Lung (tissue), 12 donors: ENCODE results near the gene GYPB. TPM values are rescaled to one million over a fixed set of nuclear protein-coding genes. Genes with fewer than 3 reads are reported as not detected.
"Not testable (repeated sequence)": the region's sequence is repeated elsewhere in the genome, so short reads cannot be mapped to it uniquely, and the experiment has no call there.

Experiments used
- ATAC-seq: fragments of 200-7000 bp; cut with Tn5 transposase; one replicate; pipeline ENCODE4 v1.9.1; 2020; ENCODE audit warnings: moderate number of reproducible peaks; ENCODE audit not compliant: insufficient read depth, low FRiP score
- DNase-seq, 3 donors: peaks; one replicate each; pipeline ENCODE4 v3.0.0-alpha.2; 2013 to 2017
- H3K27ac ChIP-seq, 2 donors: one replicate each; pipeline ENCODE4 v1.5.1; 2013; ENCODE audit warnings: mild to moderate bottlenecking in 2 of 2, moderate library complexity in 2 of 2, control low read depth in 1 of 2, inconsistent platforms in 1 of 2, low read depth in 1 of 2, low read length in 1 of 2
- H3K27me3 ChIP-seq, 3 donors: one replicate each; pipeline ENCODE4 v1.5.1; 2013; ENCODE audit warnings: low read length in 2 of 3; ENCODE audit not compliant: control insufficient read depth in 3 of 3, insufficient read depth in 3 of 3
- H3K36me3 ChIP-seq, 4 donors: one replicate each; pipeline ENCODE4 v1.5.1; 2013; ENCODE audit warnings: low read length in 4 of 4, mild to moderate bottlenecking in 1 of 4, moderate library complexity in 1 of 4; ENCODE audit not compliant: control insufficient read depth in 4 of 4, insufficient read depth in 4 of 4
- H3K4me1 ChIP-seq, 5 donors: one replicate each; pipeline ENCODE4 v1.5.1; 2013; ENCODE audit warnings: low read length in 5 of 5, mild to moderate bottlenecking in 2 of 5, moderate library complexity in 1 of 5; ENCODE audit not compliant: control insufficient read depth in 5 of 5, insufficient read depth in 5 of 5
- H3K4me3 ChIP-seq: one replicate; pipeline ENCODE4 v1.5.1; 2013; ENCODE audit warnings: mild to moderate bottlenecking, control low read depth, moderate library complexity
- H3K9ac ChIP-seq, 2 donors: one replicate each; pipeline ENCODE4 v1.5.1; 2013; ENCODE audit warnings: low read length in 2 of 2, control low read depth in 1 of 2; ENCODE audit not compliant: insufficient read depth in 1 of 2
- H3K9me3 ChIP-seq, 4 donors: one replicate each; pipeline ENCODE4 v1.5.1; 2013; ENCODE audit warnings: low read length in 3 of 4, mild to moderate bottlenecking in 1 of 4, moderate library complexity in 1 of 4; ENCODE audit not compliant: control insufficient read depth in 4 of 4, insufficient read depth in 3 of 4
- CTCF ChIP-seq: IDR thresholded peaks from 2 replicates; pipeline ENCODE4 v1.5.1; 2012; ENCODE audit warnings: mild to moderate bottlenecking; ENCODE audit errors: control extremely low read depth, extremely low read depth
- WGBS, 2 donors: extraction: QIAGEN DNeasy Blood & Tissue Kit; methylation state at CpG; one replicate each; pipeline ENCODE4 v1.1.7; 2013; 5-methylcytosine and 5-hydroxymethylcytosine counted together
- polyA plus RNA-seq, 2 donors: library from polyadenylated mRNA; stranded (reverse); fragments of 200-250 nt; gene quantifications; one replicate each; pipeline ENCODE4 v1.2.1, GENCODE V29; 2013
- total RNA-seq, 2 donors: library from RNA; depleted of rRNA in 1 of 2; stranded (reverse); fragments of >200 nt in 1 of 2; gene quantifications; one replicate each; pipeline ENCODE4 v1.2.1, GENCODE V29; 2014 to 2021
- donor health status: control.
- donor health status: control.
- donor health status: Bipolar disorder and iron deficiency.
- donor health status: healthy.
- donor health status: DM: yes; HTN: yes; CAD: no.

Gene GYPB
- total and polyA plus RNA-seq, 4 donors = 0.64 to 16.7 TPM; not detected in 2

- Histone ChIP-seq H3K4me3 (no peak overlapping the region), H3K9ac (no peak overlapping the region), H3K27me3 (no peaks in the 10 kb centered on the region), H3K36me3 (no peaks in the 10 kb centered on the region), H3K27ac (no peak overlapping the region), H3K9me3 (no peaks in the 10 kb centered on the region), H3K4me1 (no peaks in the 10 kb centered on the region)
- ATAC-seq = no peak
- 82 to 90% methylated on average over 2 of the region's 2 CpGs for WGBS, 2 donors
- no peak for TF ChIP-seq CTCF
- no peak for DNase-seq
Observed at GRCh38 chr4:144014808-144015207, 4.4 kb downstream of the GYPB start.

GRCh38 chr4:144008602-144009001 lies 10.6 kb downstream of the GYPB start:
- not testable (repeated sequence) for H3K36me3 ChIP-seq, H3K27me3 ChIP-seq, H3K27ac ChIP-seq, H3K9ac ChIP-seq, H3K4me1 ChIP-seq, ATAC-seq, H3K4me3 ChIP-seq, DNase-seq, H3K9me3 ChIP-seq
- WGBS, 2 donors = 89 to 95% methylated on average over 3 of the region's 3 CpGs

GRCh38 chr4:144007960-144008359 lies 11.2 kb downstream of the GYPB start:
- not testable (repeated sequence) for H3K9ac ChIP-seq, H3K9me3 ChIP-seq, H3K36me3 ChIP-seq, ATAC-seq, H3K4me3 ChIP-seq, H3K27me3 ChIP-seq, DNase-seq, H3K4me1 ChIP-seq, H3K27ac ChIP-seq
- 80 to 93% methylated on average over 1 of the region's 1 CpG for WGBS, 2 donors

GRCh38 chr4:144006200-144006803 lies 12.9 kb downstream of the GYPB start:
- not testable (repeated sequence) for H3K36me3 ChIP-seq, ATAC-seq, H3K4me1 ChIP-seq, H3K4me3 ChIP-seq, H3K9ac ChIP-seq, H3K9me3 ChIP-seq, H3K27ac ChIP-seq, H3K27me3 ChIP-seq
- WGBS, 2 donors = 60 to 88% methylated on average over 2 of the region's 2 CpGs
- peak; percentile 18 to 56 (median 24) for DNase-seq

GRCh38 chr4:144005558-144005953 lies 13.6 kb downstream of the GYPB start:
- not testable (repeated sequence) for H3K9ac ChIP-seq, H3K27me3 ChIP-seq, H3K4me3 ChIP-seq, H3K36me3 ChIP-seq, H3K27ac ChIP-seq, H3K9me3 ChIP-seq, DNase-seq, ATAC-seq, H3K4me1 ChIP-seq

- H3K27ac ChIP-seq, ATAC-seq, H3K36me3 ChIP-seq, H3K4me1 ChIP-seq, H3K4me3 ChIP-seq, DNase-seq, H3K9me3 ChIP-seq, H3K9ac ChIP-seq, H3K27me3 ChIP-seq: not testable (repeated sequence)
- 67 to 79% methylated on average over 4 of the region's 4 CpGs for WGBS, 2 donors
Observed at GRCh38 chr4:144004868-144005557, 14.2 kb downstream of the GYPB start.

GRCh38 chr4:144003890-144004265 lies 15.3 kb downstream of the GYPB start:
- H3K9ac ChIP-seq, ATAC-seq, H3K27ac ChIP-seq, H3K27me3 ChIP-seq, H3K4me3 ChIP-seq, DNase-seq, H3K9me3 ChIP-seq, H3K4me1 ChIP-seq, H3K36me3 ChIP-seq: not testable (repeated sequence)
